ENCODE results near the gene POLE2.
A peak's percentile ranks its signal among the peaks of the same experiment; 100 is the strongest.
"Not testable (repeated sequence)": the region's sequence is repeated elsewhere in the genome, so short reads cannot be mapped to it uniquely, and the experiment has no call there.

POLE2 gene

DNA sequence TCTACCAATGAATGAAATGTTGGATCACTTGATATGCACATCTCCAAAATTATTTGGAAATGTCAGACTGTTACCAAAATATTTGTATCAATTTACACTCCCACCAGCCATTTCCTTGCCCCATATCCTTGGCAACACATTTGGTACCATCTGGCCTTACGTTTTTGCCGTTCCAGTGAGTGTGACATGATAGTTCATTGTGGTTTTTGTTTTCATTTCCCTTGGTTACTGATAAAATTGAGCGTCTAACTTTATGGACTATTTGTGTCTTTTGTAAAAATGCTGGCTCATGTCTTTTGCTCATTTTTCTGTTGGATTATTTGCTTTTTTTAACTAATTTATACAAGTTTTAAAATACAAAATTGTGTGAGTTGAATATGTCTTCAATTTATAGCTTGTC is 16.0 kb upstream of the POLE2 start:
- DNase-seq (ENCODE audit: low read depth) = no peak
- H3K4me3 ChIP-seq (ENCODE audit: low read depth, low read length) = no peak overlapping the region
- TF ChIP-seq, protein P1, sequence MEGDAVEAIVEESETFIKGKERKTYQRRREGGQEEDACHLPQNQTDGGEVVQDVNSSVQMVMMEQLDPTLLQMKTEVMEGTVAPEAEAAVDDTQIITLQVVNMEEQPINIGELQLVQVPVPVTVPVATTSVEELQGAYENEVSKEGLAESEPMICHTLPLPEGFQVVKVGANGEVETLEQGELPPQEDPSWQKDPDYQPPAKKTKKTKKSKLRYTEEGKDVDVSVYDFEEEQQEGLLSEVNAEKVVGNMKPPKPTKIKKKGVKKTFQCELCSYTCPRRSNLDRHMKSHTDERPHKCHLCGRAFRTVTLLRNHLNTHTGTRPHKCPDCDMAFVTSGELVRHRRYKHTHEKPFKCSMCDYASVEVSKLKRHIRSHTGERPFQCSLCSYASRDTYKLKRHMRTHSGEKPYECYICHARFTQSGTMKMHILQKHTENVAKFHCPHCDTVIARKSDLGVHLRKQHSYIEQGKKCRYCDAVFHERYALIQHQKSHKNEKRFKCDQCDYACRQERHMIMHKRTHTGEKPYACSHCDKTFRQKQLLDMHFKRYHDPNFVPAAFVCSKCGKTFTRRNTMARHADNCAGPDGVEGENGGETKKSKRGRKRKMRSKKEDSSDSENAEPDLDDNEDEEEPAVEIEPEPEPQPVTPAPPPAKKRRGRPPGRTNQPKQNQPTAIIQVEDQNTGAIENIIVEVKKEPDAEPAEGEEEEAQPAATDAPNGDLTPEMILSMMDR (IDR thresholded peaks at IDR 0.05; ENCODE audit: insufficient read depth, low read depth, low read length, missing control alignments) = no peak

DNA sequence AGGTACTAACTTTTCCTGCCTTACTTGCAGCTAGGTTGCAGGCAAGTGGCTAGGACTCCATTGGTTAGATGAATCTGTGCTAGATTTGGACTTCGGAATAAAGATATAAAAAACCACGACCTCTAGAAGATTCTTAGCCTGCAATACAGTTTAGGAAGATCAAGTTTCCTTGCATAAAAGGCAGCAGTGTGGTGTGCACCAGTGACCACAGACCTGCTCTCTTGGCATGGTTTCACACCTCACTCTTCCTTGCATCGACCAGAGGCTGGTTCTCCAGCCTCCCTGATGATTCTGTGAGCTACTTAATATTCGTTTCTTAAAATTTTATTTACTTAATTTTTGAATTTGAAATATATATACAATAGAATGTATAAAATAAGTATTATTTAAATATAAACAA is 14.7 kb upstream of the POLE2 start:
- no peak overlapping the region for H3K4me3 ChIP-seq (ENCODE audit: low read depth, low read length)
- TF ChIP-seq, protein P1 (IDR thresholded peaks at IDR 0.05; ENCODE audit: insufficient read depth, low read depth, low read length, missing control alignments) = no peak
- no peak for DNase-seq (ENCODE audit: low read depth)

DNA sequence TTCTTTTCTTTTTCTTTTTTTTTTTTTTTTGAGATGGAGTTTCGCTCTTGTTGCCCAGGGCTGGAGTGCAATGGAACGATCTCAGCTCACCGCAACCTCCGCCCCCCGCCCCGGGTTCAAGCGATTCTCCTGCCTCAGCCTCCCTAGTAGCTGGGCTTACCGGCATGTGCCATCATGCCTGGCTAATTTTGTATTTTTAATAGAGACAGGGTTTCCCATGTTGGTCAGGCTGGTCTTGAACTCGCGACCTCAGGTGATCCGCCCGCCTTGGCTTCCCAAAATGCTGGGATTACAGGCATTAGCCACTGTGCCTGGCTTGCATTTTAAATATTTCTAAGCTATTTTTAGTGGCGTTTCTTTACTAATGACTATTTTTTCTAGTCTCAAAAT is 5.7 kb upstream of the POLE2 start:
- peak overlapping the region; percentile 81 for H3K4me3 ChIP-seq (ENCODE audit: low read depth, low read length)
- DNase-seq (ENCODE audit: low read depth) = not testable (repeated sequence)

DNA sequence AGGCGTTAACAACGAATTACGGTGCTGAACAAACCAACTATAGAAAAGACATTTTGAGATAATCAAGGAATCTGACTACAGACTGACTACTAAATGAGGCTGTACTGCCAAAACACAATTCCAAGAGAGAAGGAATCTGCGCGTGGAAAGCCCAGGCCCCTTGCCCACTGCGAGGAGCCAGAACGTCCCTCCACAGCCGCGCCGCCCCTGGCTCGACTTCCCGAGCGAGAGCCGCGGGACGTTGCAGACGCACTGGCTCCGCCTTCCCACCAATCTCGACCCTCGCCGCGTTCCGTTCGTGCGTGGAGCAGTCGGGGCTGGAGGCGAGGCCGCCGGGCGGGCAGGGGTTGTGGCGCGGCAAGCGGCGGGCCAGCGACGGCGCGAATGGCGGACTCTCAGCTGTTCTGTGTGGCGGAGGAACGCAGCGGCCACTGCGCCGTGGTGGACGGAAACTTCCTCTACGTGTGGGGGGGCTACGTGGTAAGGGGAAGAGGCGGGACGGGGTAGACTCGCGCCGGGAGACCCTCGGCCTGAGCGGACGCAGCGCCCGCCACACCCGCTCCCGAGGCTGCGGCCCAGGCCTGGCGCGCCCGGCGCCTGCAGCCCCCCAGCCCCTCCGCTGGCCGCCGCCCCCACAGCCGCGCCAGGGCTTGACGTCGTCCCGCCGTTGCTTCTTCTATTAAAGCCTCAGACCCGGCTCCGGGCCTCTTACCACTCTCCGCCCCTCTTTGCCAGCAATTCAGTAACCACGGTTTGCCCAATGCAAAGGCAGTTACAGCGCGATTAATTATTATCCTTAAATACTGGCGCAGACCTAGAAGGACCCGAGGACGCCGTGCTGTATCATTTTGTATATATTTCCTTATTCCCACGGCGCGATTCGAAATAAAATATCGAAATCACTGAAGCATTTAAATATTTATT is 5.1 kb upstream of the POLE2 start, which contains the start of gene KLHDC1:
KLHDC1 (plus strand) TSS at position 310 of the 924 bp plus-strand sequence; CDS start at position 385, 75 bp downstream.
- TF ChIP-seq, protein P1 (IDR thresholded peaks at IDR 0.05; ENCODE audit: insufficient read depth, low read depth, low read length, missing control alignments) = no peak

DNA sequence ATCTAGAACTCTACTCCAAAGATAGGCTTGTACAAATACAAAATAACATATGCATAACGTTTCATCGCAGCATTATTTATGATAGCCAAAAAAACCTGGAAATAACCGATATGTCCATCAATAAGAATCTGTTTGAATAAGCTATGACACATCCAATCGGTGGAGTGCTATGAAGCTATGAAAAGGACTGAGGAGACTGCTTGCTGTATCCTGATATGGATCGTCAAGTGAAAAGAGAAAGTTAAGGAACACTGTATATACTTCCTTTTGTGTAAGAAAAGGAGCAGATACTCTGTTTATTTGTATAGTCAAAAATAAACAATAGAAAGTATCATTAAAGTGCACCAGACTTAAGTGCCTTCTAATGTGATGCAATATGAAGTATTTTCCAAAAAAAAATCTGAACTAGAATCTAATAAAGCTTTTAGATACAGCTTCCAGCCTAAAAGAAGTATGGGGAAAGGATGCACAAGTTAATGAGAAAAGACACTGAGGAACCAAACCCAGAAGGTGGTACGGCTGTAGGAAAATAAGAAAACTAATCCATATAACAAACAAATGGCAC is 4.3 kb upstream of the POLE2 start:
- H3K4me3 ChIP-seq (ENCODE audit: low read depth, low read length) = peak overlapping the region; percentile 81
- DNase-seq (ENCODE audit: low read depth) = no peak
- TF ChIP-seq, protein P1 (IDR thresholded peaks at IDR 0.05; ENCODE audit: insufficient read depth, low read depth, low read length, missing control alignments) = no peak

More for the DNA sequence above, 5.1 kb upstream of the POLE2 start, which contains the start of gene KLHDC1:
- DNase-seq (ENCODE audit: low read depth) = peak; percentile 73
- H3K4me3 ChIP-seq (ENCODE audit: low read depth, low read length) = peak within 1 kb of the TSS; percentile 81

DNA sequence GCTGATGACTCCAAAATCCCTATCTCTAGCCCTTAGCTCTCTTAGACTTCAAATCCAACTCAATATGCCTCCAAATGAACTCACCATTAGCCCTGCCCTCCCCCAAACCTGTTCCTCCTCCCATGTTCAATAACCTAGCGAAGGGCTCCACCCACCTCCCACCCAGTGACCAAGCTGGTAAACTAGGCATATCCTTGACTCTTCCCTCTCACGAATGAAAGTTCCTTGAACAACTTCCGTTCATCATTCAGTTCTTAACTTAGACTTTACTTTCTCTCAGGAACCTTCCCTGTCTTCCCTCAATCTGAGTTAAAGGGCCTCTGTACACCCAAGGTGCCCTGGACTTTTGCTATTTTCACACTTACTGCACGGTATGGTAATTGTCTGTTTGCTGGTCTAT is 3.0 kb upstream of the POLE2 start:
- no peak overlapping the region for H3K4me3 ChIP-seq (ENCODE audit: low read depth, low read length)
- no peak for DNase-seq (ENCODE audit: low read depth)
- TF ChIP-seq, protein P1 (IDR thresholded peaks at IDR 0.05; ENCODE audit: insufficient read depth, low read depth, low read length, missing control alignments) = no peak

DNA sequence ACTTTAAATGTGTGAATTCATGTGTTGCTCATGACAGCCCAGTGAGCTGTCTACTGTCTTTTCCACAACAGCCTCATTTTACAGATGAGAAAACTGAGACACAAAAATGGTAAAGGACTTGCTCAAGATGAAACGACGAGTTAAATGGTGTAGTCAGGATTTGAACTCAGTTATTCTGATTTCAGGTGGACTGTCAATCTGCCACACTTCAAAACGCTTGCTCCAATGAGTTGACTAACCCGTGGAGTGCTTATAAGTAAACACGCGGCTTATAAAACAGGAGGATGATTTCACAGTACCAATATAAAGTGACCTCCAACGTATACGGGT is 652 bp upstream of the POLE2 start:
- H3K4me3 ChIP-seq (ENCODE audit: low read depth, low read length) = no peak overlapping the region
- no peak for DNase-seq (ENCODE audit: low read depth)
- TF ChIP-seq, protein P1 (IDR thresholded peaks at IDR 0.05; ENCODE audit: insufficient read depth, low read depth, low read length, missing control alignments) = no peak
